ENCODE results near the gene MRPL44. TPM values are rescaled to one million over a fixed set of nuclear protein-coding genes. Genes with fewer than 3 reads are reported as not detected.

MRPL44 gene
- total and polyA plus RNA-seq, 2 of the 13 experiments (the other 11 are each of a cell fraction or from before 2014, with no cell fraction given): 38.4 to 78.0 TPM

GRCh38 chr2:224008702-224009261, 51.5 kb downstream of the MRPL44 start (continued):
- 0 out of 2 replicates have a peak, but pooled peaks have one; percentile 20 for TF ChIP-seq ARID4A (CRISPR knock-in tag; IDR thresholded peaks at IDR 0.05; ENCODE audit: borderline replicate concordance)
- no peak for TF ChIP-seq MEF2D (CRISPR knock-in tag; IDR thresholded peaks at IDR 0.05)

GRCh38 chr2:224009605-224010315, 52.5 kb downstream of the MRPL44 start:
- BruUV-seq (replicated peaks): no TSS peak
- POLR2A ChIA-PET: interaction anchor here (1.5 to 1.9 kb wide), 4 partner anchors 12 to 80 kb away, joined by 3 to 7 read pairs (median 5); no protein-coding TSS in a partner anchor

More at GRCh38 chr2:224009605-224010315, 52.5 kb downstream of the MRPL44 start:
- 76% methylated on average over 5 of the region's 5 CpGs for whole genome bisulfite sequencing (ENCODE audit: low lambda C conversion rate)
- no peak for ATAC-seq
- H3K4me1 ChIP-seq (ENCODE audit: insufficient read depth, low read length): peaks cover 34% of the 10 kb centered on the region
- H3K27ac ChIP-seq (ENCODE audit: extremely low read length, insufficient read depth, low read length): no peak overlapping the region
- TF ChIP-seq REST (IDR thresholded peaks at IDR 0.05; ENCODE audit: borderline replicate concordance in 1 of 2, low read depth in 1 of 2, low read length in 2 of 2): peak in 1 of 2 experiments; percentile 27; a peak in 1 of 4 replicates
- peak; percentile 63 for TF ChIP-seq NFE2L2 (IDR thresholded peaks at IDR 0.05; ENCODE audit: low read length)
- TF ChIP-seq ZNF362 (CRISPR knock-in tag; IDR thresholded peaks at IDR 0.05; ENCODE audit: borderline replicate concordance): no peak
- no peak for TF ChIP-seq THAP8 (CRISPR knock-in tag; IDR thresholded peaks at IDR 0.05; ENCODE audit: borderline replicate concordance)
- no peak overlapping the region for H2AFZ ChIP-seq (ENCODE audit: low read length)
- H3K79me2 ChIP-seq (ENCODE audit: insufficient read depth, low read length): no peaks in the 10 kb centered on the region
- intact Hi-C loops (cut with micrococcal nuclease; ENCODE audit: unreplicated experiment) (no loop called here), in situ Hi-C loops (cut with HindIII; ENCODE audit: extremely low pct_ligation_motif_present, low pct_unique_long_range_greater_than_20kb) (no loop called here)
- no peaks in the 10 kb centered on the region for H3K27me3 ChIP-seq (ENCODE audit: control insufficient read depth in 1 of 2, insufficient read depth in 2 of 2, low read length in 2 of 2)
- CTCF ChIA-PET (ENCODE audit: low intra/inter-chr PET ratio, low total read pairs): no interaction called here
- H3K9ac ChIP-seq (ENCODE audit: insufficient read depth, low read depth, low read length): no peak overlapping the region
- DNase-seq (ENCODE audit: low spot score): no peak
- H3K4me3 ChIP-seq (replicated peaks in 1 of 3; ENCODE audit: insufficient read depth in 1 of 3, low read depth in 2 of 3, low read length in 3 of 3): no peak overlapping the region
- no peak overlapping the region for H3K4me2 ChIP-seq (ENCODE audit: low read depth, low read length)
- no peaks in the 10 kb centered on the region for H3K36me3 ChIP-seq (replicated peaks in 1 of 2; ENCODE audit: control insufficient read depth in 1 of 2, insufficient read depth in 2 of 2, low read length in 2 of 2)
- FAIRE-seq: no peak
- H3K9me3 ChIP-seq (ENCODE audit: low read length): no peaks in the 10 kb centered on the region
- H4K20me1 ChIP-seq (ENCODE audit: insufficient read depth, low read length): no peaks in the 10 kb centered on the region

All from HepG2 (cell line).